ENCODE measurements around the gene ADAMTSL1.

The ADAMTSL1 gene

DNA sequence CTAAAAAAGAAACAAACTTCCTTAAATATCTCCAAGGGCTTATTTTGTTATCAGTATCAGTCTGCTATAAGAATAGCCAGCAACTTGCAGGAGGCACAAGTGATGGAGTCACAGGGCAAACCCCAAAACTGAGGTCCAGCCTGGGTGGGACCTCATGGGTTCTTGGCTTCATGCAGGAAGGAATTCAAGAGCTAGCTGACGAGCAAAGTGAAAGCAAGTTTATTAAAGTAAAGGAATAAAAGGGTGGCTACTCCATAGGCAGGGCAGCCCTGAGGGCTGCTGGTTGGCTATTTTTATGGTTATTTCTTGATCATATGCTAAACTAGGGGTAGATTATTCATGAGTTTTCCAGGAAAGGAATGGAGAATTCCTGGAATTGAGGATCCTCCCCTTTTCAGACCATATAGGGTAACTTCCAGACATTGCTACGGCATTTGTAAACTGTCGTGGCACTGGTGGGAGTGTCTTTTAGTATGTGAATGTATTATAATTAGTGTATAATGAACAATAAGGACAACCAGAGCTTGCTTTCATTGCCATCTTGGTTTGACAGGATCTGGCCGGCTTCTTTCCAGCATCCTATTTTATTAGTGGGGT is 231.9 kb downstream of the ADAMTSL1 start:
- TF ChIP-seq CTCF (IDR thresholded peaks at IDR 0.05) = no peak
- Histone ChIP-seq H3K4me3 (peak overlapping the region; percentile 40), H3K27ac (no peak overlapping the region)
- no peak for DNase-seq (ENCODE audit: low spot score)

DNA sequence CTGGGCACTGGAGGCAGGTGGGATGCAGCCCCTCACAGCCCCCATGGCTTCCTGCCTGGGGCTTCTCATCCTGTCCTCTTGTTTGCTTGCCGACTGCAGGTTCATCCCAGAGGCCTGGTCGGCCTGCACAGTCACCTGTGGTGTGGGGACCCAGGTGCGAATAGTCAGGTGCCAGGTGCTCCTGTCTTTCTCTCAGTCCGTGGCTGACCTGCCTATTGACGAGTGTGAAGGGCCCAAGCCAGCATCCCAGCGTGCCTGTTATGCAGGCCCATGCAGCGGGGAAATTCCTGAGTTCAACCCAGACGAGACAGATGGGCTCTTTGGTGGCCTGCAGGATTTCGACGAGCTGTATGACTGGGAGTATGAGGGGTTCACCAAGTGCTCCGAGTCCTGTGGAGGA is 232.7 kb downstream of the ADAMTSL1 start:
- no peak overlapping the region for H3K27ac ChIP-seq

GRCh38 chr9:18707061-18707461 is 233.1 kb downstream of the ADAMTSL1 start:
- Histone ChIP-seq H3K27ac (no peak overlapping the region), H3K4me3 (no peak overlapping the region)
- TF ChIP-seq CTCF (IDR thresholded peaks at IDR 0.05) = no peak
- DNase-seq (ENCODE audit: low spot score) = no peak

More for the DNA sequence above, 232.7 kb downstream of the ADAMTSL1 start:
- H3K4me3 ChIP-seq = no peak overlapping the region
- no peak for DNase-seq (ENCODE audit: low spot score)
- TF ChIP-seq CTCF (IDR thresholded peaks at IDR 0.05) = no peak

- no peak overlapping the region for H3K27ac ChIP-seq
- no peak overlapping the region for H3K4me3 ChIP-seq
- no peak for DNase-seq (ENCODE audit: low spot score)
- no peak for TF ChIP-seq CTCF (IDR thresholded peaks at IDR 0.05)
Measured at GRCh38 chr9:18707489-18708205, 233.7 kb downstream of the ADAMTSL1 start.

- TF ChIP-seq CTCF (IDR thresholded peaks at IDR 0.05) = no peak
- H3K27ac ChIP-seq = no peak overlapping the region
- no peak for DNase-seq (ENCODE audit: low spot score)
- no peak overlapping the region for H3K4me3 ChIP-seq
Measured at GRCh38 chr9:18708429-18708828, 234.5 kb downstream of the ADAMTSL1 start.

GRCh38 chr9:18710065-18710464 is 236.1 kb downstream of the ADAMTSL1 start:
- no peak for DNase-seq (ENCODE audit: low spot score)
- no peak for TF ChIP-seq CTCF (IDR thresholded peaks at IDR 0.05)
- Histone ChIP-seq H3K4me3 (no peak overlapping the region), H3K27ac (no peak overlapping the region)

DNA sequence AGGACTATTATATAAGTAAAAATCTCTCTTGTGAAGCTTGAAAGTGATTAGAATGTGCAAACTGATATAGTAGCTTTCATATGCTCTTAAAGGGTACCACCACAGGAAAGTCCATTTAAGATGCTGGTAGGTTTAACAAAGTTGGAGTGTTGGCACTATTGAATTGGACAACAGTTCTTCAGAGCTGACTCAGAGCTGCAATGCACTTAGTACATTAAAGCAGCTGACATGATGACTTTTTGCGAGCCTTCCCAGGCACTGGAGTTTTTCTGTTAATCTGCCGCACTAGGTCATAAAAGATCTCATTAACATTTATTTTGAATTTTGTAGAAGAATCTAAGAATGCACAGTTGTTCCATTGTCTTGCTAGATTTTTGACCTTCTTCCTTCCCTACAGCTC is 243.8 kb downstream of the ADAMTSL1 start:
- DNase-seq (ENCODE audit: low spot score) = no peak
- Histone ChIP-seq H3K27ac (no peak overlapping the region), H3K4me3 (no peak overlapping the region)
- no peak for TF ChIP-seq CTCF (IDR thresholded peaks at IDR 0.05)

Data from coronary artery (tissue), 2 donors.